Astrocyte (in vitro differentiated cells and primary cell): ENCODE results near the gene SMIM24.

Experiments used
- EZH2 ChIP-seq: IDR thresholded peaks from 2 replicates; pipeline ENCODE4 v1.6.1; 2012; ENCODE audit warnings: mild to moderate bottlenecking, low read length, inconsistent platforms; ENCODE audit not compliant: insufficient read depth
- TF ChIP-seq, protein P1 (sequence below): IDR thresholded peaks from 2 replicates; pipeline ENCODE4 v1.5.1; 2011; ENCODE audit warnings: low read depth, mild to moderate bottlenecking, inconsistent platforms, low read length, moderate library complexity; ENCODE audit not compliant: insufficient read depth

DNA sequence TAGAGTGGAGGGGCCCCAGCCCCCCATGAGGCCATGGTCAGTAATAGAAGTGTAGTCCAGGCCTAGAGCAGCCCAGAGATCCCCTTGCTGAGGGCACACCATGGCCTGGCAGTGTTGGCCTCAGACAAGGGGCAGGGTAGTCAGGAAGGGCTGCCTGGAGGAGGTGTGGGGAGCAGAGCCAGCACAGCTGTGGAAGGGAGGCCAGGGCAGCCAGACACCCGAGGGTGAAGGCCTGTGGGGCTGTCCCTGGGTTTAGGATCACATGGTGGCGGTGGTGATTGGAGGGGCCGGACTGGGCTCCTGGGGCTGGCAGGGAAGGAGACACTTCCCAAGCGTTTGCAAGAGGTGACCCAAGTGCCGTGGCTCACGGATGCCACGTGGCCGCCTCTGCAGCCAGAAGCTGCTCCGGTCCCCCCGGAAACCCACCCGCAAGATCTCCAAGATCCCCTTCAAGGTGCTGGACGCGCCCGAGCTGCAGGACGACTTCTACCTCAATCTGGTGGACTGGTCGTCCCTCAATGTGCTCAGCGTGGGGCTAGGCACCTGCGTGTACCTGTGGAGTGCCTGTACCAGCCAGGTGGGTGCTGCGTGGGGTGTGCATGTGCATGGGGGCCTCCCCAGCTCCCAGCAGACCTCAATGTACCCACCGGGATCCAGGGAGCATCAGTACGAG is 47.0 kb upstream of the SMIM24 start:
- TF ChIP-seq, protein P1, sequence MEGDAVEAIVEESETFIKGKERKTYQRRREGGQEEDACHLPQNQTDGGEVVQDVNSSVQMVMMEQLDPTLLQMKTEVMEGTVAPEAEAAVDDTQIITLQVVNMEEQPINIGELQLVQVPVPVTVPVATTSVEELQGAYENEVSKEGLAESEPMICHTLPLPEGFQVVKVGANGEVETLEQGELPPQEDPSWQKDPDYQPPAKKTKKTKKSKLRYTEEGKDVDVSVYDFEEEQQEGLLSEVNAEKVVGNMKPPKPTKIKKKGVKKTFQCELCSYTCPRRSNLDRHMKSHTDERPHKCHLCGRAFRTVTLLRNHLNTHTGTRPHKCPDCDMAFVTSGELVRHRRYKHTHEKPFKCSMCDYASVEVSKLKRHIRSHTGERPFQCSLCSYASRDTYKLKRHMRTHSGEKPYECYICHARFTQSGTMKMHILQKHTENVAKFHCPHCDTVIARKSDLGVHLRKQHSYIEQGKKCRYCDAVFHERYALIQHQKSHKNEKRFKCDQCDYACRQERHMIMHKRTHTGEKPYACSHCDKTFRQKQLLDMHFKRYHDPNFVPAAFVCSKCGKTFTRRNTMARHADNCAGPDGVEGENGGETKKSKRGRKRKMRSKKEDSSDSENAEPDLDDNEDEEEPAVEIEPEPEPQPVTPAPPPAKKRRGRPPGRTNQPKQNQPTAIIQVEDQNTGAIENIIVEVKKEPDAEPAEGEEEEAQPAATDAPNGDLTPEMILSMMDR = no peak
- no peak for TF ChIP-seq EZH2
